SJSA1 (cell line): ENCODE measurements around the gene PRKAG3. TPM values are rescaled to one million over a fixed set of nuclear protein-coding genes. Genes with fewer than 3 reads are reported as not detected.
"Not testable (repeated sequence)": the region's sequence is repeated elsewhere in the genome, so short reads cannot be mapped to it uniquely, and the experiment has no call there.

ENCODE experiments used
- DNase-seq, 2 experiments: peaks; one replicate each; pipeline ENCODE4 v3.0.0-alpha.2; 2015 to 2020; ENCODE audit warnings: low spot score in 2 of 2, low read depth in 1 of 2
- H3K27ac ChIP-seq: fragments of 250-450 bp; sonication (Bioruptor Pico); 2 replicates; pipeline ENCODE4 v1.5.1; 2020; ENCODE audit warnings: mild to moderate bottlenecking, moderate library complexity
- H3K27me3 ChIP-seq: fragments of 250-450 bp; sonication (Bioruptor Pico); replicated peaks from 2 replicates; pipeline ENCODE4 v1.5.1; 2020; ENCODE audit warnings: mild to moderate bottlenecking, moderate library complexity
- H3K36me3 ChIP-seq: fragments of 250-450 bp; sonication (Bioruptor Pico); 2 replicates; pipeline ENCODE4 v1.5.1; 2020; ENCODE audit warnings: mild to moderate bottlenecking
- H3K4me1 ChIP-seq: fragments of 250-450 bp; sonication (Bioruptor Pico); replicated peaks from 2 replicates; pipeline ENCODE4 v1.6.1; 2021; ENCODE audit warnings: mild to moderate bottlenecking
- H3K4me3 ChIP-seq: fragments of 250-450 bp; sonication (Bioruptor Pico); 2 replicates; pipeline ENCODE4 v1.5.1; 2020; ENCODE audit warnings: mild to moderate bottlenecking
- H3K9me3 ChIP-seq: fragments of 250-450 bp; sonication (Bioruptor Pico); replicated peaks from 2 replicates; pipeline ENCODE4 v1.5.1; 2020; ENCODE audit warnings: mild to moderate bottlenecking
- total RNA-seq: library from RNA; depleted of rRNA; stranded (reverse); fragments of >200 nt; shearing (Covaris generic); gene quantifications from 2 replicates; pipeline ENCODE4 v1.2.3, GENCODE V29; 2014; rRNA removed

The PRKAG3 gene
- total RNA-seq, 1 experiment from 2014 or later = not detected

DNA sequence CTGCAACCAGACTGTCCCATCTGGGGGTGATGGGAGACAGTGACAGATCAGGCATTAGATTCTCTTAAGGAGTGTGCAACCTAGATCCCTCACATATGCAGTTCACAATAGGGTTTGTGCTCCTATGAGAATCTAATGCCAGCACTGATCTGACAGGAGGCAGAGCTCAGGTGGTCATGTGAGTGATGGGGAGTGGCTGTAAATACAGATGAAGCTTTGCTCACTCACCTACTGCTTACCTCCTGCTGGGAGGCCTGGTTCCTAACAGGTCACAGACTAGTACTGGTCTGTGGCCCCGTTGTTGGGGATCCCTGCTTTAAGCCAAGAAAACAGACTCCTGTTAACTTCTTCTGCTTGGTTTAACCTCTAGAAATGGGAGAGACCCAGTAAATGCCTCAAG is 46.5 kb downstream of the PRKAG3 start:
- Histone ChIP-seq H3K36me3 (no peaks in the 10 kb centered on the region), H3K4me1 (peaks cover 17% of the 10 kb centered on the region), H3K27me3 (peaks cover 8% of the 10 kb centered on the region), H3K4me3 (no peak overlapping the region), H3K27ac (no peak overlapping the region), H3K9me3 (no peaks in the 10 kb centered on the region)
- no peak for DNase-seq

DNA sequence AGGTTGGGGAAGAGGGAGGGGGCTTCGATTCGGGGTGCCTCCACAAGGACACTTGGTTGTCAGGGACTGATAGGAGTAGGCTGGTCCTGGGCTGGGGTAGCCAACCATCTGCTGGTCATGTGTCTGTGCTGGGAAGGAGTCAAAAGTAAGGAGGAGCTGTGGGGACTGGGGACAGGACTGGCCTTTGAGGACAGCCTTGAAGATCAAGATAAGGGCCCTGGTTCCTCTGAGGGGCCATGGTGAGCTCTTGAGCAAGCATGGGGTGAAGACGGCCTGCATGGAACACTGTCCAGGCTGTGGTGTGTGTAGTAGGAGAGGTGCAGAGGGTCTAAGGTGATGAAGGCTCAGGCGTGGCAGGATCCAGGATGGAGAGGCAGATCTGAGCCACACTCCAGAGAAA is 47.9 kb downstream of the PRKAG3 start:
- no peak overlapping the region for H3K4me3 ChIP-seq
- H3K27ac ChIP-seq = no peak overlapping the region
- peaks cover 17% of the 10 kb centered on the region for H3K4me1 ChIP-seq
- no peaks in the 10 kb centered on the region for H3K36me3 ChIP-seq
- H3K9me3 ChIP-seq = no peaks in the 10 kb centered on the region
- no peak for DNase-seq
- H3K27me3 ChIP-seq = peaks cover 8% of the 10 kb centered on the region

GRCh38 chr2:218782528-218782844 is 49.1 kb downstream of the PRKAG3 start:
- H3K4me3 ChIP-seq = peak overlapping the region; percentile 54
- peaks cover 8% of the 10 kb centered on the region for H3K27me3 ChIP-seq
- H3K27ac ChIP-seq = no peak overlapping the region
- H3K4me1 ChIP-seq = peaks cover 17% of the 10 kb centered on the region
- H3K36me3 ChIP-seq = no peaks in the 10 kb centered on the region
- no peaks in the 10 kb centered on the region for H3K9me3 ChIP-seq
- DNase-seq = no peak

GRCh38 chr2:218781691-218782527 is 49.7 kb downstream of the PRKAG3 start, which contains the start of gene CYP27A1:
TSS of gene CYP27A1 (plus strand) at chr2:218782147. CDS start at chr2:218782183, 36 bp downstream.
- H3K27me3 ChIP-seq = peaks cover 8% of the 10 kb centered on the region
- no peaks in the 10 kb centered on the region for H3K9me3 ChIP-seq
- H3K4me1 ChIP-seq = peaks cover 17% of the 10 kb centered on the region
- H3K4me3 ChIP-seq = peak within 1 kb of the TSS; percentile 54
- peak within 1 kb of the TSS; percentile 41 for H3K27ac ChIP-seq
- peak; percentile 46 to 54 for DNase-seq
- H3K36me3 ChIP-seq = no peaks in the 10 kb centered on the region

DNA sequence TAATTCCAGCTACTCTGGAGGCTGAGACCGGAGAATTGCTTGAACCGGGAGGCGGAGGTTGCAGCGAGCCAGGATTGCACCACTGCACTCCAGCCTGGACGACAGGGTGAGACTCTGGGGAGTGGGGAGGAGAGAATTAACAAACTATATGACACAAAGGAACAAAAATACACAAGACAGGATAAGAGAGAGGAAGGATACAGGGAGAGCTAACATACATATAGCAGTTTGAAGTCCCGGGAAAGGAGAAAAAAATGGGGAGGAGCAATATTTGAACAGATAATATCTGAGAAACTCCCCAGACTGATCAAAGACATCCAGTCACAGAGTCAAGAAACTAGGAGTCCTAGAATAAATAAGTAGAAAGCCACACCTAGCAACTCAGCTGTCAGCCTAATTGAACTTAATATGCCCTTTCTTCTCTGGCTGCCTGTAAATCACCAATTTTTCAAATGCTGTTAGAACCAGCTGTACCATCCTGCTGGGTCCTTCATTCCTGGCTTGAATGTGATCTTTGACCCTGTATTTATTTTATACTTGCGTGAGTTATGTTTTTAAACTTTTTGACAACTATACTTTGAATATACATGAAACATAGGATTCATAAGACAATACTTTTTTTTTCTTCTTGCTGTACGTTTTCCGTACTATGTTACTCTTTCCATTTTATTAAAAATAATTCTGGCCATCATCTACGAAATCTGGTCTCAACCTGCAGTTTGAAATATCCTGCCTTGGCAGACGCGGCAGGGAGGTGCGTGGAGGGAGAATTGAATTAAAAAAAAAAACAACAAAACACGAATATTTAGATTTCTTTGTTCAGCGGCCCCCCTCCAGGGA is 50.5 kb downstream of the PRKAG3 start:
- Histone ChIP-seq H3K9me3 (no peaks in the 10 kb centered on the region), H3K4me3 (peak overlapping the region; percentile 54), H3K27ac (no peak overlapping the region)

GRCh38 chr2:218780046-218780445 is 51.6 kb downstream of the PRKAG3 start:
- H3K4me1 ChIP-seq = peaks cover 17% of the 10 kb centered on the region
- H3K27me3 ChIP-seq = peaks cover 8% of the 10 kb centered on the region
- H3K4me3 ChIP-seq = no peak overlapping the region
- no peaks in the 10 kb centered on the region for H3K36me3 ChIP-seq
- no peak for DNase-seq
- no peak overlapping the region for H3K27ac ChIP-seq
- no peaks in the 10 kb centered on the region for H3K9me3 ChIP-seq

More for the DNA sequence above, 50.5 kb downstream of the PRKAG3 start:
- Histone ChIP-seq H3K36me3 (no peaks in the 10 kb centered on the region), H3K4me1 (peaks cover 17% of the 10 kb centered on the region), H3K27me3 (peaks cover 8% of the 10 kb centered on the region)
- DNase-seq = peak in 1 of 2 experiments; percentile 11

DNA sequence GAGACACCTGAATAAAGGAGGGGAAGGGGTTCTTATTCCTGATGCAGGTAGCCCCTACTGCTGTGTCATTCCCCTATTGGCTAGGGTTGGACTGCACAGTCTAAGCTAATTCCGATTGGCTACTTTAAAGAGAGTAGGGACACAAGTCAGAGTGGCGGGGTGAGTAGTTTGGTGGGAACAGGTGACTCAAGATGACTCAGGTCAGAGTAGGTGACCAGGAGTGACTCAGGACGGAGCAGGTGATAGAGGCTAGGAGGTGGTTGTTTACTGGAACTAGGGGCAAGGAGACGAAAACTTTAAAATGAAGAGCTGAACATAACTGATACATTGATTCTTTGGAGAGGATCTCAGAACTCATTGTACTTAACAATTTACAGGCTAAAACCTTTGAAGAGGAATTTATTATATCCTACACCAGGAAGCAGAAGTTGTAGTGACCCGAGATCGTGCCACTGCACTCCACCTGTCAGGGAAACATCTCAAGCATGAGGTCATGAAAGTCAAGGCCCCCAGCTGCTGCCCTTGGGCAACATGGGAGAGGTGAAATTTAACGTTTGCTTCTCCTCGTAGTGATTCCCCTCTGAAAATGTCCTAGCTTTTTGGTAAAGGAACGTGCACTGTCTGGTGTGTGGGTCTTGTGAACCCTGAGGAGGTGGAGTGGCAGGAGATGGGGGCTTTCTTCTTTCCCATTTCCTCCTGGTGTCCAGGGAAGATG is 54.2 kb downstream of the PRKAG3 start:
- no peak for DNase-seq

GRCh38 chr2:218776488-218776887 is 55.1 kb downstream of the PRKAG3 start:
- Histone ChIP-seq H3K4me1 (peaks cover 7% of the 10 kb centered on the region), H3K27ac (no peak overlapping the region), H3K4me3 (no peak overlapping the region), H3K36me3 (no peaks in the 10 kb centered on the region), H3K9me3 (no peaks in the 10 kb centered on the region), H3K27me3 (peaks cover 4% of the 10 kb centered on the region; the same call in 1 of the 2 replicates)
- no peak for DNase-seq

More for the DNA sequence above, 54.2 kb downstream of the PRKAG3 start:
- Histone ChIP-seq H3K4me3 (no peak overlapping the region), H3K27me3 (peaks cover 4% of the 10 kb centered on the region), H3K4me1 (peaks cover 16% of the 10 kb centered on the region), H3K9me3 (no peaks in the 10 kb centered on the region), H3K36me3 (no peaks in the 10 kb centered on the region), H3K27ac (no peak overlapping the region)

- Histone ChIP-seq H3K4me1 (no peaks in the 10 kb centered on the region), H3K4me3 (no peak overlapping the region), H3K27ac (no peak overlapping the region), H3K27me3 (no peaks in the 10 kb centered on the region), H3K9me3 (no peaks in the 10 kb centered on the region), H3K36me3 (no peaks in the 10 kb centered on the region)
- DNase-seq = no peak
These were observed 57.7 kb downstream of the PRKAG3 start for GRCh38 chr2:218773881-218774280.

GRCh38 chr2:218772759-218773158 is 58.8 kb downstream of the PRKAG3 start:
- not testable (repeated sequence) for H3K36me3 ChIP-seq, H3K27me3 ChIP-seq, H3K27ac ChIP-seq, H3K4me3 ChIP-seq, DNase-seq, H3K9me3 ChIP-seq, H3K4me1 ChIP-seq

Other genes with a start within 250 kb of the PRKAG3 start
- not detected in 2 replicates for gene PLCD4, start 223.9 kb downstream of the PRKAG3 start, total RNA-seq
- gene ZNF142, start 172.2 kb downstream of the PRKAG3 start, total RNA-seq = 6.9 and 7.2 TPM in 2 replicates
- gene BCS1L, start 172.1 kb downstream of the PRKAG3 start, total RNA-seq = 35.8 and 45.0 TPM in 2 replicates
- gene RNF25, start 159.8 kb downstream of the PRKAG3 start, total RNA-seq = 29.8 and 40.5 TPM in 2 replicates
- 7.9 and 8.5 TPM in 2 replicates for gene STK36, start 159.7 kb downstream of the PRKAG3 start, total RNA-seq
- gene TTLL4, start 121.0 kb downstream of the PRKAG3 start, total RNA-seq = 6.4 and 11.0 TPM in 2 replicates
- 4.1 and 5.5 TPM in 2 replicates for gene CYP27A1, start 49.7 kb downstream of the PRKAG3 start, total RNA-seq
- not detected in 2 replicates for gene WNT6, start 28.0 kb upstream of the PRKAG3 start, total RNA-seq
- not detected in 2 replicates for gene WNT10A, start 49.0 kb upstream of the PRKAG3 start, total RNA-seq
- not detected in 2 replicates for gene CDK5R2, start 127.9 kb upstream of the PRKAG3 start, total RNA-seq
- gene FEV, start 153.4 kb upstream of the PRKAG3 start, total RNA-seq = not detected in 2 replicates
- not detected in 2 replicates for gene CRYBA2, start 161.6 kb upstream of the PRKAG3 start, total RNA-seq
- gene CFAP65, start 209.7 kb upstream of the PRKAG3 start, total RNA-seq = not detected in 2 replicates
- gene IHH, start 229.1 kb upstream of the PRKAG3 start, total RNA-seq = 0.05 TPM in 1 of 2 replicates, not detected in the other